Measurements from ENCODE around the gene NEO1.

NEO1 gene

GRCh38 chr15:73331991-73332925 lies 280.0 kb downstream of the NEO1 start:
- no peak for DNase-seq (ENCODE audit: low read depth)

- DNase-seq (ENCODE audit: low read depth) = no peak
Observed at GRCh38 chr15:73333001-73333400, 280.7 kb downstream of the NEO1 start.

- DNase-seq (ENCODE audit: low read depth) = no peak
Observed at GRCh38 chr15:73334086-73334485, 281.8 kb downstream of the NEO1 start.

- no peak for DNase-seq (ENCODE audit: low read depth)
Observed at GRCh38 chr15:73335026-73335425, 282.8 kb downstream of the NEO1 start.

- no peak for DNase-seq (ENCODE audit: low read depth)
Observed at GRCh38 chr15:73335471-73335870, 283.2 kb downstream of the NEO1 start.

GRCh38 chr15:73336756-73337155 lies 284.5 kb downstream of the NEO1 start:
- DNase-seq (ENCODE audit: low read depth) = no peak

- DNase-seq (ENCODE audit: low read depth) = no peak
Observed at GRCh38 chr15:73337187-73337586, 284.9 kb downstream of the NEO1 start.

- no peak for DNase-seq (ENCODE audit: low read depth)
Observed at GRCh38 chr15:73338058-73338457, 285.8 kb downstream of the NEO1 start.

- DNase-seq (ENCODE audit: low read depth) = no peak
Observed at GRCh38 chr15:73338606-73339374, 286.5 kb downstream of the NEO1 start.

- no peak for DNase-seq (ENCODE audit: low read depth)
Observed at GRCh38 chr15:73340502-73341192, 288.4 kb downstream of the NEO1 start.

GRCh38 chr15:73341886-73342600 lies 289.8 kb downstream of the NEO1 start:
- DNase-seq (ENCODE audit: low read depth) = no peak

GRCh38 chr15:73344056-73344455 lies 291.8 kb downstream of the NEO1 start:
- DNase-seq (ENCODE audit: low read depth) = no peak

GRCh38 chr15:73345658-73346057 lies 293.4 kb downstream of the NEO1 start:
- no peak for DNase-seq (ENCODE audit: low read depth)

- peak; percentile 26 for DNase-seq (ENCODE audit: low read depth)
Observed at GRCh38 chr15:73346735-73347312, 294.6 kb downstream of the NEO1 start.

GRCh38 chr15:73349191-73349590 lies 296.9 kb downstream of the NEO1 start:
- DNase-seq (ENCODE audit: low read depth) = no peak

GRCh38 chr15:73352082-73352481 lies 299.8 kb downstream of the NEO1 start:
- DNase-seq (ENCODE audit: low read depth) = no peak

GRCh38 chr15:73353734-73354133 lies 301.5 kb downstream of the NEO1 start:
- DNase-seq (ENCODE audit: low read depth) = no peak

- DNase-seq (ENCODE audit: low read depth) = no peak
Observed at GRCh38 chr15:73354241-73354640, 302.0 kb downstream of the NEO1 start.

All from stimulated activated CD8-positive, alpha-beta memory T cell treated with anti-CD3 and anti-CD28 coated beads, Interleukin-4, amount 100 ng/mL, for 24 hours (primary cell).